Measurements from ENCODE around the gene OSBPL5. TPM values are rescaled to one million over a fixed set of nuclear protein-coding genes. Genes with fewer than 3 reads are reported as not detected.
"Not testable (repeated sequence)": the region's sequence is repeated elsewhere in the genome, so short reads cannot be mapped to it uniquely, and the experiment has no call there.

The OSBPL5 gene
- total and polyA plus RNA-seq, 2 donors from 2014 or later = 8.5 to 63.0 TPM

- Histone ChIP-seq H3K4me1 (ENCODE audit: control insufficient read depth in 2 of 3, insufficient read depth in 2 of 3, low read depth in 1 of 3, low read length in 3 of 3) (peaks cover 0 to 2% (median 0%) of the 10 kb centered on the region in 3 donors), H3K27me3 (ENCODE audit: control insufficient read depth, insufficient read depth, low read length) (no peaks in the 10 kb centered on the region), H3K36me3 (ENCODE audit: control insufficient read depth in 2 of 3, insufficient read depth in 3 of 3, low read length in 3 of 3) (peaks cover 0 to 4% (median 0%) of the 10 kb centered on the region in 3 donors), H3K4me3 (ENCODE audit: low read length in 3 of 3) (no peak overlapping the region), H3K27ac (ENCODE audit: low read depth in 2 of 2, low read length in 2 of 2) (no peak overlapping the region), H3K9ac (ENCODE audit: low read length in 3 of 3) (no peak overlapping the region), H3K9me3 (ENCODE audit: control insufficient read depth in 2 of 3, insufficient read depth in 1 of 3, low read length in 3 of 3) (peaks cover 0 to 2% (median 0%) of the 10 kb centered on the region in 3 donors)
- no peak for TF ChIP-seq CTCF (IDR thresholded peaks at IDR 0.05; ENCODE audit: borderline replicate concordance, extremely low read depth, insufficient read depth)
- intact Hi-C loops (cut with DNase I) = no loop called here
- FAIRE-seq = no peak
- DNase-seq = peak in 2 of 5 donors; percentile 30 to 69
Observed at GRCh38 chr11:3120071-3120792, 44.9 kb downstream of the OSBPL5 start.

- H3K27ac ChIP-seq (ENCODE audit: low read depth in 2 of 2, low read length in 2 of 2) = no peak overlapping the region
- no peaks in the 10 kb centered on the region for H3K4me1 ChIP-seq (ENCODE audit: control insufficient read depth in 2 of 3, insufficient read depth in 2 of 3, low read depth in 1 of 3, low read length in 3 of 3)
- DNase-seq = peak in 1 of 5 donors; percentile 29
- TF ChIP-seq CTCF (IDR thresholded peaks at IDR 0.05; ENCODE audit: borderline replicate concordance, extremely low read depth, insufficient read depth) = no peak
- FAIRE-seq = no peak
- H3K9me3 ChIP-seq (ENCODE audit: control insufficient read depth in 2 of 3, insufficient read depth in 1 of 3, low read length in 3 of 3) = peaks cover 0 to 2% (median 0%) of the 10 kb centered on the region in 3 donors
- intact Hi-C loops (cut with DNase I) = no loop called here
- no peak overlapping the region for H3K4me3 ChIP-seq (ENCODE audit: low read length in 3 of 3)
- no peaks in the 10 kb centered on the region for H3K36me3 ChIP-seq (ENCODE audit: control insufficient read depth in 2 of 3, insufficient read depth in 3 of 3, low read length in 3 of 3)
- H3K9ac ChIP-seq (ENCODE audit: low read length in 3 of 3) = no peak overlapping the region
- no peaks in the 10 kb centered on the region for H3K27me3 ChIP-seq (ENCODE audit: control insufficient read depth, insufficient read depth, low read length)
Observed at GRCh38 chr11:3119141-3119821, 45.8 kb downstream of the OSBPL5 start.

GRCh38 chr11:3115321-3115720 lies 49.8 kb downstream of the OSBPL5 start:
- no peak for DNase-seq
- intact Hi-C loops (cut with DNase I) = no loop called here
- Histone ChIP-seq H3K27ac (ENCODE audit: low read depth in 2 of 2, low read length in 2 of 2) (no peak overlapping the region), H3K36me3 (ENCODE audit: control insufficient read depth in 2 of 3, insufficient read depth in 3 of 3, low read length in 3 of 3) (no peaks in the 10 kb centered on the region), H3K4me1 (ENCODE audit: control insufficient read depth in 2 of 3, insufficient read depth in 2 of 3, low read depth in 1 of 3, low read length in 3 of 3) (no peaks in the 10 kb centered on the region), H3K4me3 (ENCODE audit: low read length in 3 of 3) (no peak overlapping the region), H3K27me3 (ENCODE audit: control insufficient read depth, insufficient read depth, low read length) (no peaks in the 10 kb centered on the region), H3K9ac (ENCODE audit: low read length in 3 of 3) (no peak overlapping the region), H3K9me3 (ENCODE audit: control insufficient read depth in 2 of 3, insufficient read depth in 1 of 3, low read length in 3 of 3) (peaks cover 0 to 2% (median 0%) of the 10 kb centered on the region in 3 donors)
- no peak for TF ChIP-seq CTCF (IDR thresholded peaks at IDR 0.05; ENCODE audit: borderline replicate concordance, extremely low read depth, insufficient read depth)
- FAIRE-seq = no peak

GRCh38 chr11:3113661-3114060 lies 51.4 kb downstream of the OSBPL5 start:
- not testable (repeated sequence) for FAIRE-seq

More at GRCh38 chr11:3113661-3114060, 51.4 kb downstream of the OSBPL5 start:
- H3K4me1 ChIP-seq (ENCODE audit: control insufficient read depth in 2 of 3, insufficient read depth in 2 of 3, low read depth in 1 of 3, low read length in 3 of 3); DNase-seq; H3K36me3 ChIP-seq (ENCODE audit: control insufficient read depth in 2 of 3, insufficient read depth in 3 of 3, low read length in 3 of 3); H3K27ac ChIP-seq (ENCODE audit: low read depth in 2 of 2, low read length in 2 of 2); intact Hi-C loops (cut with DNase I); H3K27me3 ChIP-seq (ENCODE audit: control insufficient read depth, insufficient read depth, low read length); H3K9ac ChIP-seq (ENCODE audit: low read length in 3 of 3); H3K9me3 ChIP-seq (ENCODE audit: control insufficient read depth in 2 of 3, insufficient read depth in 1 of 3, low read length in 3 of 3); H3K4me3 ChIP-seq (ENCODE audit: low read length in 3 of 3): not testable (repeated sequence)
